Activated naive CD4-positive, alpha-beta T cell treated with Interleukin-2 at 50 U/mL for 16 hours (primary cell): ENCODE measurements around the gene NUSAP1.
"Not testable (repeated sequence)": the region's sequence is repeated elsewhere in the genome, so short reads cannot be mapped to it uniquely, and the experiment has no call there.

Experiments
- DNase-seq: peaks from one replicate; pipeline ENCODE4 v3.0.0-alpha.2; 2020

Gene NUSAP1

GRCh38 chr15:41333026-41333562 is 413 bp downstream of the NUSAP1 start:
- no peak for DNase-seq

- no peak for DNase-seq
Observed at GRCh38 chr15:41334293-41335120, 1.8 kb downstream of the NUSAP1 start.

- DNase-seq: no peak
Observed at GRCh38 chr15:41336549-41336948, 3.9 kb downstream of the NUSAP1 start.

- no peak for DNase-seq
Observed at GRCh38 chr15:41337047-41337446, 4.4 kb downstream of the NUSAP1 start.

- no peak for DNase-seq
Observed at GRCh38 chr15:41337631-41338522, 5.2 kb downstream of the NUSAP1 start.

GRCh38 chr15:41340189-41340695 is 7.6 kb downstream of the NUSAP1 start:
- no peak for DNase-seq

- DNase-seq: no peak
Observed at GRCh38 chr15:41341519-41341918, 8.8 kb downstream of the NUSAP1 start.

- no peak for DNase-seq
Observed at GRCh38 chr15:41347236-41347635, 14.6 kb downstream of the NUSAP1 start.

GRCh38 chr15:41350057-41350717 is 17.5 kb downstream of the NUSAP1 start:
- no peak for DNase-seq

GRCh38 chr15:41354371-41354770 is 21.7 kb downstream of the NUSAP1 start:
- no peak for DNase-seq

- DNase-seq: no peak
Observed at GRCh38 chr15:41367418-41367817, 34.7 kb downstream of the NUSAP1 start.

GRCh38 chr15:41377978-41378377 is 45.3 kb downstream of the NUSAP1 start:
- no peak for DNase-seq

- not testable (repeated sequence) for DNase-seq
Observed at GRCh38 chr15:41383974-41384749, 51.5 kb downstream of the NUSAP1 start.

GRCh38 chr15:41387646-41388045 is 55.0 kb downstream of the NUSAP1 start:
- DNase-seq: no peak

GRCh38 chr15:41392659-41393058 is 60.0 kb downstream of the NUSAP1 start:
- no peak for DNase-seq

GRCh38 chr15:41394924-41395323 is 62.2 kb downstream of the NUSAP1 start:
- DNase-seq: no peak

- DNase-seq: no peak
Observed at GRCh38 chr15:41396111-41396510, 63.4 kb downstream of the NUSAP1 start.

- no peak for DNase-seq
Observed at GRCh38 chr15:41401904-41402267, 69.2 kb downstream of the NUSAP1 start.

GRCh38 chr15:41407341-41407740 is 74.7 kb downstream of the NUSAP1 start:
- DNase-seq: no peak

- DNase-seq: no peak
Observed at GRCh38 chr15:41408234-41408641, 75.6 kb downstream of the NUSAP1 start.

GRCh38 chr15:41411031-41411430 is 78.3 kb downstream of the NUSAP1 start:
- no peak for DNase-seq

GRCh38 chr15:41411441-41411840 is 78.8 kb downstream of the NUSAP1 start:
- DNase-seq: no peak
